GM19452 (cell line): ENCODE results near the gene ADAM12.
A peak's percentile ranks its signal among the peaks of the same experiment; 100 is the strongest.
"Not testable (repeated sequence)": the region's sequence is repeated elsewhere in the genome, so short reads cannot be mapped to it uniquely, and the experiment has no call there.

Experiments used
- ATAC-seq: cut with Tn5 transposase; IDR thresholded peaks from one replicate; pipeline ENCODE4 v1.9.1; 2021; ENCODE audit not compliant: unreplicated experiment

Gene ADAM12

DNA sequence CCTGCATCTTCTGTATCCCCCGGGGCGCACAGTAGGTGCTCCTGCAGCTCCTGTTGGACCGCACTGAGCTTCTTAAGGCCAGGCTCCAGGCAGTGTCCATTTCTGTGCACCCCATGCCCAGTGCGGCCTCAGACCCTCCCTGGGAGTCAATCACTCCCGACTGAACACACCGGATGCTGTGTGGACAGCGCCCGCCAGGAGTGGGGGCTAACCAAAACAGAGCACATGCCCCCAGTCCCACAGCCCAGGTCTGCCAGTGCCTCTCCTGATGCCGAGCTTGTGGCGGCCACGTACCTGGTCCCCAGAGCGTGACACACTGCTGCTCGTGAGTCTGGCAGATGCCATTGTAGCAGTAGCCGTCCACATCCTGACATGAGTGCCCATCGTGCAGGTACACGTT, 323.8 kb downstream of the ADAM12 start:
- no peak for ATAC-seq

DNA sequence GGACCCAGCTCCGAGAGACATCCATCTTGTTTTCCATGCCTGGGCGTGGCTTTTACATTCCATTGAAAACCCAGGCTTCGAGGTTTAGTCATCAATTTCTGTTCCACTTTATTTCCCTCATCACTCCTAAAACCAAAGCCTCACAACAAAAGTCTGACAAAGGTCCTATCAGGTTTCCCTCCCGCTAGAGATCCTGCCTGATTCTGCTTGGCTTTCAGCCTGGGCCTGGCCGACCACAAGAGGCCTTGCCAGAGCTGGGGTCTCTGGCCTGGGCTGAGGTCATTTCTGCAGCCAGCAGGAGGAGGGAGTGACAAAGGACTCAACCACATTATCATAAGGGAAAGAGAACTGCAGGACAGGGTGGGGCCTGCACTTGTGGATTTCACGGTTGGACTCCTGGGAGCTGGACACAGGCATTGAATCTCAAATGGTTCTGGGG, 324.9 kb downstream of the ADAM12 start:
- no peak for ATAC-seq

DNA sequence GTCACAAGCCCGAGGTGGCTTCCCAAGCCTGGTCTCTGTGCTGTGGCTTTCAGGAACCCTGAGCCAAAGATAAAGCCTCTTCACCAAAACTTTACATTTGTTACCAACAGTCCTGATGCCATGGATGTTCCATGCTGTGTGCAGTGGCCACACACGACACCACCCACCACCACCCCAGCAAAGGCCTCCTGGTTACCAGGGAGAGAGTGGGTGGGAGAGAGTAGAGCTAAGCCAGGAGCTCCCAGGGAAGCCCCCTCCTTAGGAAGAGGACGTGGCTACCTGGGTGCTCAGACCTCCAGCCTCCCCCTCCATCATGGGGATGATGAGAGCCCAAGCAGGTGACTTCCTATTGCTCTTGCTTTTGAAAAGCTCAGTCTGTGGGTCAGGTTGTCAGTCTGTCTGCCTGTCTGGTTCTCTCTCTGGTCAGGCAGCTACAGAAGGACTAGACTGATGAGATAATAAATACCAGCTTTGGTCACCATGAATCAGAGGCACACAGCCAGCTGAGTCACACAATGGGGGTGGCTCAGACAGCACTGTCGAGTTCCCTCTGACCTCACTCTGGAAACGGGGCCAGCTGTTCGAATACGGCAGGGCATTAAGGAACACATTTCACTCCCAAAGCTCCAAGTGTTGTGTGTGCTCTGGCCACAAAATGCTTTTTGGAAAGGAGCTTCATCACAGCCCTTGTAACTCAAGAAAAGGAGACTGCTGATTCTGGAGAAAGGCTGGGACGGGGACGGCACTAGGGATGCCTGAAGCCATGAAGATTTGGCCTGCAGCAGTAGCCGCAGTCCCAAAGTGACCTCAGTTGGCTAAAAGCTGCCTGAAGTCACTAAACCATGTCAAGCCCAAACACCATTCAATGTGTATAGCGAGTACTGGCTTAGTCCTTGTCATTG, 325.9 kb downstream of the ADAM12 start:
- ATAC-seq, result no peak

DNA sequence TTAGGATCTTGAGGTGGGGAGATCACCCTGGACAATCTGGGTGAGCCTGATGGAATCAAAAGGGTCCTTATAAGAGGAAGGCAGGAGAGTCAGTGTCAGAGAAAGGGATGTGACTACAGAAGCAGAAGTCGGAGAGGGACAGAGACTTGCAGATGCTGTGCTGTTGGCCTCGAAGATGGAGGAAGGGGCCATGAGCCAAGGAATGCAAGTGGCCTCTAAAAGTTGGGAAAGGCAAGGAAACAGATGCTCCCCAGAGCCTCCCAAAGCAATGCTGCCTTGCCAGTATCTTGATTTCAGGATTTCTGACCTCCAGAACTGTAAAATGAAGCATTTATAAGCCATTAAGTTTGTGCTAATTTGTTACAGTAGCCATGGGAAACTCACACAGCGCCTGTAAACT, 326.8 kb downstream of the ADAM12 start:
- ATAC-seq, result no peak

DNA sequence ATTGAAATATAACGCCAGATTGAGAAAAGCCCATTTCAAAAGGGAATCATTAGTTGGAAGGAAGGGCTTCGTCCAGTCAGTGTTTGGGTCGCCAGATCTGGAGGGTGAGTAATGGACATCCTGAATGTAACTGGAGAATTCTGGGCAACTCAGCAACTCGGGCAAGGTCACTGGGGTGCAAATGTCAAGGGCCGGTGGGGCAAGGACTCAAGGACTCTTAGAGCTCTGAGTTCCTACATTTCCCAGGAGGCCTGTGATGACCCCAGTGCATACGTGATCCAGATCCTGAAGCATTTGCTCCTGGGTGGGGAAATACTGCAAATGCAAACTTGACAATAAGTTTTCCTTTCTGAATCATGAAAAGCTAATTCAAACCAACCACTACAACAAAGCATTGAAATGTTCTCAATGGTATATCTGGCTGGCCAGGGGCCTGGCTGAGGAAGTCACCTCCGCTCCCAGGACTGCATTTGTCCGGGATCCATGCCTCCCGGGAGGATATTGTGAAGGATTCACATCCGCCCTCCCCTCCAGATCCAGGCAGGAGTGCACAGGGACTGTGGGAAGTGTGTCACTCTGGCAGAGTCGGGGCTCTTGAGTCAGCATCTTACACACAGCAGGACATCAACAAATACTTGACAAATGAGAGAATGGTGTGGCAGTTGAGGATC, 327.9 kb downstream of the ADAM12 start:
- ATAC-seq, result no peak

DNA sequence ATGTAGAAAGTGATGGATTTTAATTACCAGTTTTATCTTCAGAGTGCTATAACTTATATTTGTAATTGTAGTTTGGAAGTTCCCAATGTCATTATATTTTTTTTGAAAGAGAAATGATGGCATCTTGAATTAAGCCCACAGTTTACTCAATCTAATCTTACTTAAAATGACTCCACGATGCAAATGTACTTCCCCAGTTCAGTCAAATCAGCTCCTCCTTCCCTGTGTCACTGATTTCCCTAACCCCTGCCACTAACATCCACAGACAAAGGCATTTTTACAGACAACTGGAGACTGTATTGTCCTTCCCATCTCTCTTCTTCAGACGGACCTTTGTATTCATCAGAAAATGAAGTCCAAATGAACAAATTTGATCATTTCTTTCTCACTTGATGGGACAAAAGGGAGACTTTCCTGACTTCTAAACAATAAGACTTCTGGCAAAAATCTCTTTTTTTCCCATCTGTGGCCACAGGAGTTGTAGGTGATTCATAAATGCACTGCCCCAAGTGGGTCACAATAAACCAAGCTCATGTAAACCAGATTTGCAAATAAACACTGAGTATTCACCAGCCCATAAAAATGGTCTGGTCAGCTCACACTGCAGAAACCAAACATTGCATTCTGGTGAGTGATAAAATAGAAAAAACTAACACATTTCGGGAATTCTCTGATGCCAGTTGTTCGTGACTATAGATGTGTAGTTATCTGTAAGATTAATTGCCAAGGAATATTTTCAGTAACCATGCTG, 329.0 kb downstream of the ADAM12 start:
- no peak for ATAC-seq

DNA sequence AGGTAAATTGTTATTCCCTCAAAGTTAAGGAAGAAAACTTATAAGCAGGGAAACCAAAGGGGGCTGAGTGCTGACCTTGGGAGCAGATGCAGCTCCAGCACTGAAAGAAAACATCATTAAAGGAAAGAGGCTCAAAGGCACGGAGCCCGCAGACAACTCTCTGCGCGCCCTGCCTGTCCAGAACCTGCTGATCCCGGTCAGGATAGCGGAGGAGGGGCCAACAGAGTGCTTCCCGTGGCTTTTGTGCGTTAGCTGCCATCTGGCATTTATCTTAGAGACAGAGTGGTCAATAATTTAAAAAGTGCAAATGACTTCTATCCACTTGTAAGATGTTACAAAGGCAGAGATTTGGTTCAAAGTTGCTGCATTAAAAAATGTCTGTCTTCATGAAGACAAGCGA, 329.8 kb downstream of the ADAM12 start:
- ATAC-seq, result no peak

DNA sequence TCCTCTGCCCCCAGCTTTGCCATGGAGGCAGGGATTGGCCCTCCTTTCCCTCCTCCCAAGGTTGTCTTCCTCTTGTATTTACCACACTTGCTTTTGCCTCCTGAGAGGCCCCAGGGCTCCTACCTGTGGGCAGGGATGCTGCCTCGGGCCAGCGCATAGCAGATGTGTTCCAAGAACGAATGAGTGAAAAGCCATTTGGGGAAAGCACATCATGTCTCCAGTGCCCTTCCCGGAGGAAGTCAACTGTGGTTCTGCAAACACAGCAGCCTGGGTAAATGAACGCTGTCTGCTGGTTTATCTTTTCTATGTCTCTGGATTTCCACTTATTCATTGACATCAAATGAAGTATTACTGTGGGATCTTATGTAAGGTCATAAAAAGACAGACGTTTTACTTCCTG, 330.2 kb downstream of the ADAM12 start:
- ATAC-seq, result no peak

DNA sequence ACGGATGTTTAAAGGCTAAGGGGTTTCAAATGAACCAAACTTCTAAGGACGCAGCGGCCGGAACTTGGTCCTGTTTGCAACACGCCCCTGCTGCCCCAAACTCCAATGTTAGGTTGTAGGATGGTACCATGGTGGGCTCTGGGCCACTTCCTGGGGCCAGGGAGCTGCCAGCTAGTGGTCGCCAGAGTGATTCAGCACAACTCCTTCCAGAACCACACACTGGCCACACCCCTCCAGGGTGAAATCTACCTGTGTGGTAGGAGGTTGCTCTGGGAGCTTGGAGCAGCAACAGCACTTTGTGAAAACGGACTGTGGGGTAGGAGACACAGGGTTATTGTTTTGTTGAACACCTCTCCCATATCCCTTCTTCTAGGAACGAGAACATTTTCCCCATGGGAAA, 330.8 kb downstream of the ADAM12 start:
- no peak for ATAC-seq

DNA sequence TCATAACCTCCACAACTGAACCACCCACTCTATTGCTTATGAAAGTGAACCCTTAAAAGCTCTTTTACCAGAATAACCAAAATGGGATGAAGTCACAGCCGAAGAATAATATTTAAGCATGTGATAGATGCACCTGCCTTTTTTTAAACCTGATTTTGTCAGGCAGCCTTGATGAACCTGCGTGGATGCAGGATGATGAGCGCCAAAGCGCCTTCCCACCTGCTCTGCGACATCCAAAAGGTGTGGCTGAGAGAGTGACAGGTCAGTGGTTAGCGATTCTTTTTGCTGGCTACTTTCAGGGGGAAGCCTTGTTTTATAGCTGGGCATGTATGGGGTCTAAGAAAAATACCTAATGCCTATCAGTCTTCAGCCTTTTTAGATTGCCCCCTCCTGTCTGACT, 334.1 kb downstream of the ADAM12 start:
- ATAC-seq, result no peak

DNA sequence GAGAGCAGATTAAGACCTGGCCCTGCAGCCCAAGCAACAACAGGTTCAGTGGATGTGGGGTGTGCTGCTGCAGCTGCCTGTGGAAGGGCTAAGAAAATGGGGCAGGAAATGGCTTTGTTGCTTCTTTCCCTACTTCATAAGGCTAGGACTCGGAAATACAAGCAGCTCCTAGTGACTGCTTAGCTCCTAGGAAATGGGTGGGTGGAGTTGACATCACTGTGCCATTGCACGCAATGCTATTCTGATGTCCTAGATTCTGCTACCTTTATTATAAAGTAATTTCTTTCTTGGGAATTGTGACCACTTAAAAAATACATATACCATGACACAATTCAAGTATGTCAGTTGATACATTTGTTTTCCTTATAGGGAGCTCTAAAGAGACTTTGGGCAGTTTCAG, 336.1 kb downstream of the ADAM12 start:
- no peak for ATAC-seq

DNA sequence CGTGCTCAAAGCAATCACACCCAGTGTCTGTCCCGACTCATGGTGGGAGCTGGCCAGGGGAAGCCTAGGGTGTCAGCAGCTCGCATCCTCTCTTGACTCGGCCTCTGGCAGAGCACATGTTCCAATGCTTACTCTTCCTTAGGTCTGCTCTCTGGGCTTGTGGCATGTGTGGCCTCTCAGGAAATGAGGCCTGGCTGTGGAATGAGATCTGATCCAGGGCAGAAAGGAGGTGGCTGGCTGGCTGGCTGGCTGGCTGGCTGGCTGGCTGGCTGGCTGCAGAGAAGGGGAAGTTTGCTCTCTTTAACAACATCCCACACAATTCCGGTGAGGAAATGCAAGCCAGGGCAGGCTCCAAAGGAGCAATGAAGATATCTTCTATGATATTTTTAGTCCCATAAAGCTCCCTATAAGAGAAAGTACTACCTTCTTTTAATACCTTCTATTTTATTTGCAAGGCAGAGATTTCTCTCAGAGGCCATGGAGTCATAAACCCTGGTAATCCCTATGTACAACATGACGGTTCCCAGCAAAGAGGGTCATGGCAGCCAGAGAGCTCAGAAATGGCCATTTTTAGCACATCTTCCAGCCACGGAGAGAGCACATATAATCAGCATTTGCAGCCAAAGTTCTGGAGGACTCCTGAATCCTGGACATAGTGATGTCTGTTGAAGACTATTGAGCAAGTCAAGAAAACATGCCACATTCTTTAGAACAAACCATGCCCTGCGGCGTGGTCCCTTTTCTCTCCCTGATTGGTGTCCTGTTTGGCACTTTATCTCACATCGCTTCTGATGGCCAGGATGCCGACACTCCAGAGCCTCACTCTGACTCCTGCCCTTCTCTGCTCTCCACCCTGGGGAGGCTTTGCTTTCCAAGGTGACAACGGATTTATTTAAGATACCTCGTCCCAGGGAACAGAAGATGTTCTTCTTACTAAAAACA, 338.2 kb downstream of the ADAM12 start:
- no peak for ATAC-seq

DNA sequence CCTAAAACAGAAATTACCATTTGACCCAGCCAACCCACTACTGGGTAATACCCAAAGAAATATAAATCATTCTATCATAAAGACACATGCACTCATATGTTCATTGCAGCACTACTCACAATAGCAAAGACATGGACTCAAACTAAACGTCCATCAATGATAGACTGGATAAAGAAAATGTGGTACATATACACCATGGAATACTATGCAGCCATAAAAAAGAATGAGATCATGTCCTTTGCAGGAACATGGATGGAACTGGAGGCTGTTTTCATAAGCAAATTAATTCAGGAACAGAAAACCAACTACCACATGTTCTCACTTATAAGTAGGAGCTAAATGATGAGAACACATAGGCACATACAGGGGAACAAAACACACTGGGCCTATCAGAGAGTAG, 340.5 kb downstream of the ADAM12 start:
- ATAC-seq, result not testable (repeated sequence)

DNA sequence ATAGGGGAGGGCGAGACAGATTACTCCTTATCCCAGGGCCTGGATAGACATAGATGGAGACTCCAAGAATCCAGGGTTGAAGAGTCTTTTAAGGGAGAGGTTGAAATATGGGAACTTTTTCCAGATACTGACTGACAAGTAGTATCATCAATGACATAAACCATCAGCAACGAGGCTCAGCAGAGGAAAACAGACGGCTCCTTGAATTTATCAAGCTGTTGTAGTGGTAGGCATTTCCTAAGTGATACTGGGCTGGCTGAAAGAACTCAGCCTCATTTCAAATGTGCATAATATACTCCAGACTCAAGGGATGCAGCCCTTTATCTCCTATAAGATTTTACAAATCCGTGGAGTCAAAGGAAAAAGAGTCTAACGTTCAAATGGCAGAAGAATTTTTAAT, 341.4 kb downstream of the ADAM12 start:
- ATAC-seq, result no peak

DNA sequence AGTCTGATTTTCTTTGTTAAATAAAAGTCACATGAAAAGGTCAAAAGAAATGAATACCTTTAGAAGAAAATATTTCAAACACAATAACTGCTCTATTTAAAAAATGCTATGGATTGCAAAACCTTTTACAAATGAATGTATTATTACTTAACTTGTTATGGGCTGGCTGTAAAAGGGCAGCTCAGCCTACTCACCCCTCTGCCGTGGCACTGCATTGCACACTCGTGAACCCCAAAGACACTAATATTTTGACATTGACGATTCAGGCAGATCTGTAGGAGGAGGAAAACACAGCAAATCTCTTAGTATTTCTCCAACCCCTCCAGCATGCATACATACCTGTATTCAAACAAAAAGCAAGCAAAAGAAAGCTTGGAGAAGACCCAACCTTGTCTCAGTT, 342.4 kb downstream of the ADAM12 start:
- no peak for ATAC-seq

DNA sequence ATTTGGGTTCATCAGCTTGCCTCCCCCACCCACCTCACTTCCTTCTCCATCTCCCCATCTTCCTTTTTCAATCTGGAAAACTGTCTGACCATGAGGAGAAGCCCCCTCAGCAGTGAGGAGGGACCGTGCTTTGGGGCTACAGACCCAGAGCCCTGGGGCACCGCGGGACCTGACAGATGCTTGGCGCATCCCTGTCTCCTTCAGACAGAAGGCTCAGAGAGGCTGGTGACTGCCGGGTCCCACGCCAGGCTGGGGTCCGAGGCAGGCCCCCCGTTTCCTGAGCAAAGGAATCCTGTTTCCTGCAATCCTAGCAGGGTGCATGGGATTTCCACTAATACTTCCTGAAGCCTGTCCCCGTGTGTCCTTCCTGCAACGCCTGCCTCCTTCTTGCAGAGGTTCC, 344.9 kb downstream of the ADAM12 start:
- no peak for ATAC-seq

DNA sequence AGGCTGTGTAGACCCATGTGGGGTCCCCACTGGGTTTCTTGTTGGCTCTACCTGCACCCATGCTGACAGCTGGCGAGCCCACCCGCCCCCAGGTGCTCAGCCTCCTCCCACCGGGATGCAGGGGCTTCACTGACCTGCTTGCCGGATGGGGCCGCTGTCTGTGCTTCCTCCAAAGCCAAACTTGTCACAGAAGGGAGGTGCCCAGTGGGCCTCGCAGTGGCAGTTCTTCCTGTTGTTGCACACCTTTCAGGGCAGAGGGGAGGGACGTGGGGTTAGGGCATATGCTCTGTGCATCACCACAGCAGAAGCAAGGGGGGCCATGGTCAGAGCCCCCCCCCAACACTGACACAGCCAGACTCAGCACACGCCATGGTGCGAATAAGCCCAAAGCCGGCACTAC, 345.4 kb downstream of the ADAM12 start:
- ATAC-seq, result no peak

DNA sequence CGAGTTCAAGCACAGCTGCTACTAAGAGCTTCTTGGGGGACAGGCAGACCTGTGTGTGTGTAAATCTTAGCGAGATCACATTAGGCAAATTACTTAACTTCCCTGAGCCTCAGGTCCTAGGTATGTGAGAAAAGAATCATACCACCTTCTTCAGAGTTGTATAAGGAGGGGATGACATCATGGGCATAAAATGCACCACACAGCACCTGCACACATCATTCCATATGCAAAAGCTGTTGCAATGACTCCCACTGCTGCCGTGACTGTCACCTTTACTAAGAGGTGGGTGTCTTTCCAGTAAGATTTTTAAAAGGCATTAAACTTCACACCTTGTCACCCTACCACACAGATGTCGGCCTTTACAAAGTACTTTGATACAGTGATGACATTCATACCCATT, 345.9 kb downstream of the ADAM12 start:
- ATAC-seq, result no peak

DNA sequence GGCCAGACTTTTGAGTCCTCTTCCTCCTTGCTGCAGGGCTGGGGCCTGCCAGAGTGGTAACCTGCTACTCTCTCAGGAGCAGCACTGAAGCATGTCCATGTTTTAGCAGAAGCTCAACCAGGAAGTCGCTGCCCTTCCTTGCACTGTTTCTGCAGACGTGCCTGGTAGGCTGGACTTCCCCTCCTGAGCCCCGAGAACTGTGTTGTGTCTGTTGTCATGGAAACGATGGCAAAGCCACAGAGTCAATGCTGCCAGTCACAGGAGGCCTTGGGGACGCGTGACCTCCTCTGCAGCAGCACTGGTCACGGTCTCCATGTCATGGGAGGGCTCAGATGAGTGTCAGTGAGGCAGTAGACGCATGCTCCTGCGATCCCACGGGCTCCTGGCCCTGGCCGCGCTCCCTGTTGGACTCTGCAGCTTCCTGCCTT, 346.5 kb downstream of the ADAM12 start:
- peak; percentile 100 for ATAC-seq

DNA sequence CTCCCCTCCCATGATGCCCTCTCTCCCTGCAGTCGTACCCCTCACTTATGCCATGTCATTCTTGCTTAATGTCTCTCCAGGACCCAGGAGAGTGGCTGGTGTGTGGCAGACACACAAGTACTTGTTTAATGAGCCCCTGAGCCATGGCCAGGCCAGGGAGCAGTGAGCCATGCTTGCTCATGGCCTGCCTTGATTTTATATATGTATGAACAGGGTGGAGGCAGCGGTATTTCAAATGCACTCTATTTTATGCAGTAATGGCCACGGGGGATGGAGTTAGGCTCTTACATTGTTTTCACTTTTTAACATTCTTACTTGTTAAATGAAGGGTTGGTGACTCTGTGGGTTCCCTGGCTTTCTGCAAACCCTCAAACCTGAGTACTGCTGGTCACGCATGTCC, 347.2 kb downstream of the ADAM12 start:
- no peak for ATAC-seq

DNA sequence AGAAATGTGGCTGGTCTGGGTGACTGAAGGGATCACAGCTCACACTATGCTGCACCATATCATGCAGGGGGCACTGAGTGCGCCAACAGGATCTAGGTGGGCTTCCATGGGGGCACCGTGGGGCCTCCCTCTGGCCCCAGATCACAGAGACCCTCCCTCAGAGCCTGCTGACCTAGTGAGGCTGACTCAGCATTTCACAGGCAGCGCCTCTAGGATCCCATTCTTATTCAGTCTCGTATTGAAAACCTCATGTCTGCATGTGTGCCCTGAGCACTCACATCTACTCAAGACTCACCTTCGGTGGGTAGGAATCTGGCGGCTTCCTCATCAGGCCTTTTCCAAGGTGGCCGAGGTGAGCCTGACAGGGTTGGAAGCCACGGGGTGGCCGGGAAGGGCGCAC, 350.3 kb downstream of the ADAM12 start:
- ATAC-seq, result no peak
